RWPE1 (cell line): Measurements from ENCODE around the gene EML5.

Experiments used
- CTCF ChIA-PET: fragments of 350-600 bp; sonication (Branson Sonifier 250); formaldehyde crosslinking; extraction: SDS; loops from one replicate; lab custom pipeline; 2021; lab: Yijun Ruan, JAX
- POLR2A ChIA-PET: fragments of 400-600 bp; formaldehyde crosslinking; extraction: SDS; loops from one replicate; lab custom pipeline; 2020; ENCODE audit warnings: antibody characterized with exemption; ENCODE audit not compliant: low non-redundant PET; lab: Yijun Ruan, JAX
- DNase-seq: peaks from one replicate; pipeline ENCODE4 v3.0.0; 2012; ENCODE audit warnings: low spot score
- H3K27ac ChIP-seq: fragments of 450-650 bp; 2 replicates; pipeline ENCODE4 v1.5.1; 2017
- CTCF ChIP-seq: fragments of 450-650 bp; conservative IDR thresholded peaks from 2 replicates; pipeline ENCODE4 v1.5.1; 2017; ENCODE audit warnings: low read depth, mild to moderate bottlenecking

Gene EML5

GRCh38 chr14:88668448-88669116 lies 124.2 kb downstream of the EML5 start:
- POLR2A ChIA-PET, result no interaction called here
- no peak overlapping the region for H3K27ac ChIP-seq
- no peak for DNase-seq

GRCh38 chr14:88667555-88668273 lies 125.0 kb downstream of the EML5 start:
- ChIA-PET CTCF (interaction anchor here (0.5 to 1.3 kb wide), 22 partner anchors 12 to 1006 kb away, joined by 3 to 12 read pairs (median 4); no protein-coding TSS in a partner anchor), POLR2A (no interaction called here)

More at GRCh38 chr14:88668448-88669116, 124.2 kb downstream of the EML5 start:
- CTCF ChIA-PET, result interaction anchor here (0.8 to 1.8 kb wide), 4 partner anchors 13 to 200 kb away, joined by 5 to 10 read pairs (median 7); no protein-coding TSS in a partner anchor
- no peak for TF ChIP-seq CTCF

GRCh38 chr14:88660056-88660455 lies 132.7 kb downstream of the EML5 start:
- CTCF ChIA-PET, result no interaction called here
- POLR2A ChIA-PET, result no interaction called here
- TF ChIP-seq CTCF, result no peak
- no peak for DNase-seq
- H3K27ac ChIP-seq, result no peak overlapping the region

More at GRCh38 chr14:88667555-88668273, 125.0 kb downstream of the EML5 start:
- no peak overlapping the region for H3K27ac ChIP-seq
- DNase-seq, result peak; percentile 58
- peak; percentile 85 for TF ChIP-seq CTCF

- CTCF ChIA-PET, result interaction anchor here (0.7 kb wide), 1 partner anchor 77 kb away, joined by 3 read pairs; no protein-coding TSS in a partner anchor
- no peak for TF ChIP-seq CTCF
- POLR2A ChIA-PET, result no interaction called here
- no peak for DNase-seq
- no peak overlapping the region for H3K27ac ChIP-seq
Observed at GRCh38 chr14:88639221-88639620, 153.5 kb downstream of the EML5 start.

- no peak overlapping the region for H3K27ac ChIP-seq
- no peak for DNase-seq
- no peak for TF ChIP-seq CTCF
- ChIA-PET CTCF (no interaction called here), POLR2A (no interaction called here)
Observed at GRCh38 chr14:88632512-88632911, 160.2 kb downstream of the EML5 start.

GRCh38 chr14:88631091-88631490 lies 161.7 kb downstream of the EML5 start:
- TF ChIP-seq CTCF, result no peak
- DNase-seq, result no peak
- ChIA-PET POLR2A (no interaction called here), CTCF (no interaction called here)
- H3K27ac ChIP-seq, result no peak overlapping the region
